AG08395 (cell line): ENCODE data around the gene KHDRBS1.
"Not testable (repeated sequence)": the region's sequence is repeated elsewhere in the genome, so short reads cannot be mapped to it uniquely, and the experiment has no call there.

Source experiments
- DNase-seq: peaks from one replicate; pipeline ENCODE4 v3.0.0; 2012; ENCODE audit warnings: mixed read lengths, low spot score

Gene KHDRBS1

GRCh38 chr1:32014199-32014947, 705 bp downstream of the KHDRBS1 start:
- DNase-seq = peak; percentile 51

DNA sequence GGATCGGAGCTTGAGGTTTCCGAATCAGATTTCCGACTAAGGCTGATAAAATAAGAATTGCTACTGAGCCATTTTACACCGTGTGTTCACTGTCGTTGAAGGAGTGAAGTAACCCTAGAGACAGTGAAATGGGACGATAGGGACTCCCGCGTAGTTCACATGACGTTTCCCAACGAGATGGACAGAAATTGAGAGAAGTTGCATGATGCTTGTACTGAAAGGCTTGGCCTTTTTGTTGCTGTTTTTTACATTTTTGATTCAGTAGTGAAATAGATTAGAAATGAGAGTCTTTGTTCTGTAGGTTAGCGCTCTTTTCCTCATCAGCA, 1.2 kb downstream of the KHDRBS1 start:
- DNase-seq = no peak

DNA sequence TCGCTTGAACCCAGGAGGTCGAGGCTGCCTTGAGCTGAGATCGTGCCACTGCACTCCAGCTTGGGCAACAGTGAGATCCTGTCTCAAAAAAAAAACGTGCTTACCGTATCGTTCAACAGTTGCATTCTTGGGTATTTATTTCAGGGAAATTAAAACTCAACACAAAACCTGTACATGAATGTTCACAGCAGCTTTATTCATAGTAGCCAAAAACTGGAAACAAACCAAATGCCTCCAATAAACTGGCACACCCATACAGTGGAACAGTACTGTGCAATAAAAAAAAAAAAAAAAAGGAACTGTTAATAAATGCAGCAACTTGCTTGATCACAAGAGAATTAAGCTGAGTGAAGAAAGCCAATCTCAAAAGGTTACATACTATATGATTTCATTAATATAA, 6.7 kb downstream of the KHDRBS1 start:
- no peak for DNase-seq

DNA sequence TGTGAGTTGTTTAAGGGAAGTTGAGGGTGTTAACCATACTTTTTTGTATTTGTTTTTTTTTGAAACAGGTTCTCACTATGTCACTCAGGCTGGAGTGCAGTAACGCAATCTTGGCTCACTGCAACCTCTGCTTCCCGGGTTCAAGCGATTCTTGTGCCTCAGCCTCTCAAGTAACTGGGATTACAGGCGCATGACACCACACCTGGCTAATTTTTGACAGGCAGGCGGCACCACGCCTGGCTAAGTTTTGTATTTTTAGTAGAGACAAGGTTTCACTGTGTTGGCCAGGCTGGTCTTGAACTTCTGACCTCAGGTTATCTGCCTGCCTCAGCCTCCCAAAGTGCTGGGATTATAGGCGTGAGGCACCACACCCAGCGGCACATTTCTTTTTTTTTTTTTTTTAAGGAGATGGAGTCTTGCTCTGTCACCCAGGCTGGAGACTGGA, 7.9 kb downstream of the KHDRBS1 start:
- not testable (repeated sequence) for DNase-seq

DNA sequence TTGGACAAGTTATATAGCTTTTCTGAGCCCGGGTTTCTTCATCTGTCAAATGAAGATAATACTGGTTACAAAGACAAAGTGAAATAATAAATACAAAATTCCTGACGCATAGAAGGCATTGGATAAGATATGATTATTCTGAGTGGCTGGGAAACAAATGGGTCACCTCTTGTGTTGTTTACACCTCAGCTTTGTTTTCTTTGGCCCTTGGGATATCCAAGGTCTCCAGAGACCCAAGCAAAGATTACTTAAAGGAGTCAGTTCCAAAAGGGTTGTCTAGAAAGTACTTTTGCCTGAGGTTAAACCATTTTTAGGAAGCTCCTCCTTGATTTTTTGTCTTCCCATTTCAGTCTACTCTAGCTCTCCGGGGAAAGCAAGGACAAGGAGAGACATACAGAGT, 9.7 kb downstream of the KHDRBS1 start:
- no peak for DNase-seq

GRCh38 chr1:32025515-32025914, 11.8 kb downstream of the KHDRBS1 start:
- no peak for DNase-seq

GRCh38 chr1:32028746-32029145, 15.1 kb downstream of the KHDRBS1 start:
- DNase-seq = no peak

GRCh38 chr1:32031578-32032274, 18.1 kb downstream of the KHDRBS1 start:
- DNase-seq = peak; percentile 79

DNA sequence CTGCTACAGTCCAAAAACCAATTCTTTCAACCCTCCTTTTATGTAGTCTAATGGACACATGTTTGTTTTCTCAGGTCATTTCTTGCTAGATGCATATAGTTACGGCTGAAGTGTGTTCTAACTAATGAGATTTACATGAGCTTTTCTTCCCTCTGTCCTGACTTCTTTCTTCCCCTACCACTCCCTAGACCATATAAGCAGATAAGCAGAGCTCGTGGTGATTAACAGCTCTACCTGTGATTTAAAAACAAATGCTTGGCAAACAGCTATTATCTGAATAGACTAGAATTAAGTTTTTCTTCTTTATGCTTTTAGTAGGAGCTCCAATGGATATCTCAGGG, 18.6 kb downstream of the KHDRBS1 start:
- DNase-seq = no peak

DNA sequence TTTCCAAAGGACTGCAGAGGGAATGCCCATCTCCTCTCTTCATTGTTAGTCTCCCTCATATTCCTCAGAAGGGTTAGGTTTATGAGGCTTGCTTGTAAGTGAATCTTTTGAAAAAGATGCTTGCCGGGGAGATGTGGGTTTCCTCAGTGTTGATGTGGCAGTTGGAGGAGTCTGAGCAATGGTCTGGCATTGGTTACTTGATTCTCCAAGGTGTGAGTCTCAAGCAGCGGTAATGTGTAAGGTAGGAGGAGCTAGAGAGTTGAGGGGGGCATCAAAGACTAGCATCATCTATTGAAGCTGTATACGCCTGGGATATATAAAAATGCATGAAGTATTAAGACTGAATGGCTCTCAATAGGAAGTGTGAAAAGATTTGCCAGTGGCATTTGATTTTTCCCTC, 21.5 kb downstream of the KHDRBS1 start:
- no peak for DNase-seq

- DNase-seq = no peak
Measured at GRCh38 chr1:32040711-32041110, 27.0 kb downstream of the KHDRBS1 start.

DNA sequence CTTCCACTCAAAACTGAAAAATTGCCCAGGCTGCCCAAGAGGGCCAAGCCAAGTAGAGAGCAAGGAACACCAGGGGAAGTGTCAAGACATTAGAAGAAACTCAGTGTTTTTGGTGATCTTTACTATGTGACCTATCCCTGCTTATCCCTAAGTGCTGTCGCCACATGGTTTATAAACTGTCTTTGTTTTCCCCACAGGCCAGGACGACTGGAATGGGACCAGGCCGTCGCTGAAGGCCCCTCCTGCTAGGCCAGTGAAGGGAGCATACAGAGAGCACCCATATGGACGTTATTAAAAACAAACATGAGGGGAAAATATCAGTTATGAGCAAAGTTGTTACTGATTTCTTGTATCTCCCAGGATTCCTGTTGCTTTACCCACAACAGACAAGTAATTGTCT, 28.7 kb downstream of the KHDRBS1 start:
- DNase-seq = no peak

GRCh38 chr1:32044234-32044633, 30.6 kb downstream of the KHDRBS1 start:
- DNase-seq = no peak

DNA sequence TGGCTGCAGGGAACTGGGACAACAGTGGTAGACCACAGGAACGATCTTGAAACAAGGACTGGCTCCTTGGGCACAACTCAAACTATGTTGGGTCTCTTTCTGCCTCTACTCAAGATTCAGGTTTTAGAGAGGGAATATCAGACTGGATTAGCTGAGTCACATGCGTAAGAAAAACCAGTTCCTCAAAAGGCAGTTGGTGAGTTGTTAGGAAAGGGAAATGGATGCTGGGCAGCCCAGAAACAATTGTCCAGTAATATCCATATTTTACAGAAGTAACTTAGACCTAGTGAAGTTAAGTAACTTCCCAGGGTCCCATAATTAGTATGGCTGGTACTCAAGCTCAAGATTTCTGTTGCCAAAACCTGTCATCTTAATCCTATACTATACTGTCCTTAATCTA, 32.1 kb downstream of the KHDRBS1 start:
- DNase-seq = no peak

DNA sequence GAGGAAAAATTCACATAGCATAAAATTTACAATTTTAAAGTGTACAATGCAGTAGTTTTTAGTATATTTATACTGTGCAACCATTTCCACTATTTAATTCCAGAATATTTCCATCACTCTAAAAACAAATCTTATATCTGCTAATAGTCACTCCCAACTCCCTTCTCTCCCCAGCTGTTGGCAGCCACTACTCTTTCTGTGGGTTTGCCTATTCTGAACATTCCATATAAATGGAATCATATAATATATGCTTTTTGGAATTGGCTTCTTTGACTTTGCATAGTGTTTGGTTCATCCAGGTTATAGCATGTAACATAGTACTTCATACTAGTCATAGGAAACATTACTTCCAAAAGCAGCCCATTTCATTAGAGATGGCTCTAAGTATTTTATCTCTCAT, 34.0 kb downstream of the KHDRBS1 start:
- DNase-seq = no peak

- DNase-seq = no peak
Measured at GRCh38 chr1:32048440-32048839, 34.8 kb downstream of the KHDRBS1 start.

DNA sequence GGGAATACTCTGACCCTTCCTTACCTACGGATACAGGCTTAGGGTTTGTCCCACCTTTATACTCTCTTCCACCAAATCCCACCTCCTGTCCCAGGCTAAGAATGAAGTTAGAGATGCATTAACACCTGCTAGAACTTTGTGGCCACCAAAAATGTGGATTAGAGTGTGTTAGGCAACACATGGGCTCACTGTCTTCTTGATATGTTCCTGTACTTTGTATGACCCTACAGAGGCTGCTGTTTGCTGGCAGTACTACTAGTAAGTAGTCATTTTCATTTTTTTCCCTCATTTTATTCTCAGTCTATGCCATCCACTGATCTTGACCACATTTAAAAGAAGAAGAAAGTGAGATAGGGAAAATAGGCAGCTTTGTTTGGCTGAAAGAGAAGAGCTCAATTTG, 38.0 kb downstream of the KHDRBS1 start:
- no peak for DNase-seq

DNA sequence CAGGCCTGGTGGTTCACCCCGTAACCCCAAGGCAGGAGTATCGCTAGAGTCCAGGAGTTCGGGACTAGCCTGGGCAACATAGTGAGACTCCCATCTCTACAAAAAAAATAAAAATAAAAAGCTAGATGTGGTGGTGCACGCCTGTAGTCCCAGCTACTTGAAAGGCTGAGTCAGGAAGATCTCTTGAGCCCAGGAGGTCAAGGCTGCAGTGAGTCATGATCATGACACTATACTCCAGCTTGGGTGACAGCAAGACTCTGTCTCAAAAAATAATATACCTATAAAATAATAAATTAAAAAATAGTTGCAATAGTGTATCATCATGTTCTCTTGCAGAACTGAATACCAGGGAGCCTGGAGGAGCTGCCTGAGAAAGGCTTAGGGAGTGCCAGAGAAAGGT, 39.2 kb downstream of the KHDRBS1 start:
- no peak for DNase-seq

GRCh38 chr1:32055416-32055815, 41.7 kb downstream of the KHDRBS1 start:
- DNase-seq = no peak

DNA sequence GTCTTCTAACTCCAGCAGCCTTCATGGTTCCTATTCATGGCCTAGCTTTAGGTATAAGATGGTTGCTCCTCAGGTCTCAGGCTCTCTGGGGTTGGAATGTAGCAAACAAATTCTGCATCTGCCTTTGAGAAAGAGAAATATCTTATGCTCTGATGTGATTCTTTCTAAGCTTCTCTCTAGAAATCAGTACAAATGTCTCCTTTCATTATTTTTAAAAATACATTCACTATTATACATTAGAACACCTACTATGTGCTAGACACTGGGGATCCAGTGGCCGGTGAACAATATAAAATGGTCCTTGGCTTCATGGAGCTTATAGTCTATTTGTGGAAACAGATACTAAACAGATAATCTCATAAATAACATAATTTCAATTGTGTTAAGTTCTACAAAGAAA, 42.9 kb downstream of the KHDRBS1 start:
- DNase-seq = no peak

GRCh38 chr1:32060914-32061313, 47.2 kb downstream of the KHDRBS1 start:
- DNase-seq = no peak

DNA sequence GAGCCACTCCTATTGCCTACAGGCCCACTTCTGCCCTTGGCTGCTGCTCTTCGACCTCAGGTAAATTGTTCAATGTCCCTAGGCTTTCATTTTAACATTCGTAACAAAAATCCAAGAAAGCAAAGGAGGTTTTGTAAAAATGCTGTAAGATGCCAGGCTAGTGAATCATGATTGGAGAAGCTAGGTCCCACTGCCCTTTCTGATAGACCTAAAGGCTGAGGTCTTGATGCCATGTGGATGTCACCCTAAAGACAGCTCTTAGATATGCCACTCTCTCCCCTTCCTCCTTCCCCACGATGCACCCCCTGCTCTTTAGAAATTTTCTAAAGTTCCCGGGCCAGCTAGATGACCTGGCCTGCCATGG, 49.2 kb downstream of the KHDRBS1 start:
- DNase-seq = no peak

DNA sequence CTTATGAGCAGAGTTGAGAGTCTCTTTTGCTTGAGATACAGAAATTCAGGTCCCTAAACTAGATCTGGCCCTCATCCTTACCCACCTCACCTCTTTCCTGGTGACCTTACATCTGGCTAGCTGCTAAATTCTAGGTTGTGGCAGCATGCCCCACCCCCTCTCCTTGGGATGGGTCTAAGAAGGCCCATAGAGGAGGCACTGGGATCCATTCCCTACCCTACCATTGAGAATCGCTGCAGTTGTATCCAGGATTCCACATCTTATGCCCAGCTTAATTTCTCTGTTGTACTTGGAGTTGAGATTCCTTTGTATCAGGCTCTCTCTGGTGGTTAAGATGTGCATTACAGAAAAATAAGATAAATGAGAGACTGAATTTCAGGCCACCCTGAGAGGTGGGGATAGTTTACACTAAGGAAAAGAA, 49.6 kb downstream of the KHDRBS1 start:
- peak; percentile 66 for DNase-seq
